H1 (cell line): ENCODE results near the gene RAB1B. TPM values are rescaled to one million over a fixed set of nuclear protein-coding genes. Genes with fewer than 3 reads are reported as not detected.

Experiments used
- CTCF ChIA-PET: fragments of 300-600 bp; sonication (Branson Sonifier 250); formaldehyde crosslinking; loops from one replicate; lab custom pipeline; 2021; ENCODE audit not compliant: partially characterized antibody; lab: Charles Lee
- POLR2A ChIA-PET: fragments of 300-600 bp; sonication (Branson Sonifier 250); formaldehyde crosslinking; loops from one replicate; lab custom pipeline; 2021; ENCODE audit warnings: inconsistent platforms; ENCODE audit not compliant: partially characterized antibody; lab: Charles Lee
- DNase-seq, 2 experiments: peaks; one replicate each; pipeline versions ENCODE4 v3.0.0 to v3.0.0-alpha.2; 2010 to 2022; ENCODE audit warnings: low spot score in 2 of 2, low read depth in 1 of 2, mixed read lengths in 1 of 2
- FAIRE-seq: peaks from 2 replicates; lab custom pipeline; 2011; peaks lifted over from hg19 to GRCh38; lab: Jason Lieb, UNC
- H2AFZ ChIP-seq: 2 replicates; pipeline ENCODE4 v1.8.1; 2012; ENCODE audit warnings: low read length, inconsistent platforms
- H2AK5ac ChIP-seq: 2 replicates; pipeline ENCODE4 v1.6.1; 2013; ENCODE audit warnings: low read depth, low read length
- H2BK120ac ChIP-seq: replicated peaks from 2 replicates; pipeline ENCODE3; 2013; ENCODE audit warnings: low read depth, low read length, inconsistent platforms
- H2BK12ac ChIP-seq: 2 replicates; pipeline ENCODE4 v1.6.1; 2013; ENCODE audit warnings: low read depth, low read length
- H2BK15ac ChIP-seq: 2 replicates; pipeline ENCODE4 v1.6.1; 2013; ENCODE audit warnings: low read length
- H2BK20ac ChIP-seq: 2 replicates; pipeline ENCODE4 v1.6.1; 2013; ENCODE audit warnings: low read length
- H2BK5ac ChIP-seq: 2 replicates; pipeline ENCODE4 v1.6.1; 2013; ENCODE audit warnings: low read depth, low read length
- H3K14ac ChIP-seq: 2 replicates; pipeline ENCODE4 v1.6.1; 2013; ENCODE audit warnings: inconsistent platforms; ENCODE audit not compliant: insufficient read length
- H3K18ac ChIP-seq: 2 replicates; pipeline ENCODE4 v1.6.1; 2013; ENCODE audit warnings: low read length; ENCODE audit errors: extremely low read depth
- H3K23ac ChIP-seq: 2 replicates; pipeline ENCODE4 v1.6.1; 2013; ENCODE audit warnings: inconsistent platforms; ENCODE audit not compliant: insufficient read length
- H3K23me2 ChIP-seq: 2 replicates; pipeline ENCODE4 v1.6.1; 2013; ENCODE audit warnings: low read depth, low read length
- H3K27ac ChIP-seq: 2 replicates; pipeline ENCODE4 v1.6.1; 2011; ENCODE audit warnings: low read depth, low read length, inconsistent platforms
- H3K27me3 ChIP-seq, 4 experiments: replicated peaks in 1 of 4; 1 replicate in 1 of 4; 2 replicates in 3 of 4; pipeline versions ENCODE4 v1.6.1 to v1.8.1; 2011 to 2013; ENCODE audit warnings: low read length in 3 of 4, mild to moderate bottlenecking in 3 of 4, inconsistent platforms in 2 of 4, mixed read lengths in 2 of 4, moderate library complexity in 1 of 4; ENCODE audit not compliant: control insufficient read depth in 3 of 4, insufficient read depth in 3 of 4; ENCODE audit errors: extremely low read depth in 1 of 4
- H3K36me3 ChIP-seq, 4 experiments: 2 replicates each; pipeline versions ENCODE4 v1.6.1 to v1.8.1; 2011 to 2013; ENCODE audit warnings: mild to moderate bottlenecking in 4 of 4, low read length in 3 of 4, moderate library complexity in 2 of 4, control low read depth in 1 of 4, inconsistent platforms in 1 of 4; ENCODE audit not compliant: insufficient read depth in 4 of 4, control insufficient read depth in 2 of 4
- H3K4ac ChIP-seq: replicated peaks from 2 replicates; pipeline ENCODE3; 2013; ENCODE audit warnings: low read length, low read depth, mixed read lengths, inconsistent platforms; ENCODE audit not compliant: insufficient read length
- H3K4me1 ChIP-seq, 4 experiments: replicated peaks in 1 of 4; 1 replicate in 1 of 4; 2 replicates in 3 of 4; pipeline versions ENCODE4 v1.6.1 to v1.8.1; 2011 to 2013; ENCODE audit warnings: low read length in 3 of 4, inconsistent platforms in 2 of 4, mixed read lengths in 1 of 4; ENCODE audit not compliant: insufficient read depth in 4 of 4, control insufficient read depth in 3 of 4
- H3K4me2 ChIP-seq, 2 experiments: 2 replicates each; pipeline versions ENCODE4 v1.6.1 to v1.8.1; 2011 to 2013; ENCODE audit warnings: low read depth in 2 of 2, low read length in 2 of 2, control low read depth in 1 of 2, inconsistent platforms in 1 of 2, mild to moderate bottlenecking in 1 of 2; ENCODE audit not compliant: insufficient read depth in 1 of 2
- H3K4me3 ChIP-seq, 4 experiments: fragments of 200-600, 300-600 bp in 1 of 4; sonication (generic), shearing (Covaris generic), sonication (Bioruptor Twin) in 1 of 4; 2 replicates each; pipeline versions ENCODE4 v1.5.1 to v1.8.1; 2011 to 2016; ENCODE audit warnings: low read length in 4 of 4, low read depth in 3 of 4, control low read depth in 2 of 4, inconsistent platforms in 2 of 4, mild to moderate bottlenecking in 2 of 4, mixed read lengths in 1 of 4, moderate library complexity in 1 of 4; ENCODE audit not compliant: insufficient read depth in 2 of 4; ENCODE audit errors: extremely low read depth in 1 of 4
- H3K56ac ChIP-seq: replicated peaks from 2 replicates; pipeline ENCODE3; 2013; ENCODE audit warnings: low read depth, mild to moderate bottlenecking, mixed read lengths, low read length, inconsistent platforms; ENCODE audit not compliant: insufficient read length
- H3K79me1 ChIP-seq: 2 replicates; pipeline ENCODE4 v1.6.1; 2013; ENCODE audit warnings: low read depth, low read length, control low read depth
- H3K79me2 ChIP-seq, 2 experiments: 2 replicates each; pipeline versions ENCODE4 v1.6.1 to v1.8.1; 2012 to 2013; ENCODE audit warnings: low read length in 2 of 2, mild to moderate bottlenecking in 2 of 2, inconsistent platforms in 1 of 2; ENCODE audit not compliant: insufficient read depth in 2 of 2, control insufficient read depth in 1 of 2
- H3K9ac ChIP-seq, 4 experiments: replicated peaks in 1 of 4; 1 replicate in 1 of 4; 2 replicates in 3 of 4; pipeline versions ENCODE4 v1.6.1 to v1.8.1; 2011 to 2013; ENCODE audit warnings: low read depth in 3 of 4, low read length in 3 of 4, control low read depth in 2 of 4, mild to moderate bottlenecking in 2 of 4, moderate library complexity in 2 of 4, inconsistent platforms in 1 of 4; ENCODE audit errors: extremely low read depth in 1 of 4
- H3K9me3 ChIP-seq, 2 experiments: 2 replicates each; pipeline versions ENCODE4 v1.6.1 to v1.8.1; 2012 to 2013; ENCODE audit warnings: mild to moderate bottlenecking in 2 of 2, moderate library complexity in 2 of 2, control low read depth in 1 of 2, inconsistent platforms in 1 of 2, low read depth in 1 of 2, low read length in 1 of 2, mixed read lengths in 1 of 2; ENCODE audit not compliant: insufficient read depth in 2 of 2
- H4K20me1 ChIP-seq, 2 experiments: replicated peaks in 1 of 2; 2 replicates each; pipeline versions ENCODE3 to v1.8.1; 2011 to 2013; ENCODE audit warnings: inconsistent platforms in 2 of 2, low read length in 2 of 2, mild to moderate bottlenecking in 1 of 2; ENCODE audit not compliant: insufficient read depth in 2 of 2, control insufficient read depth in 1 of 2
- H4K5ac ChIP-seq: 2 replicates; pipeline ENCODE4 v1.6.1; 2013; ENCODE audit warnings: low read length, low read depth, mixed read lengths, inconsistent platforms; ENCODE audit not compliant: insufficient read length
- H4K8ac ChIP-seq: 2 replicates; pipeline ENCODE4 v1.8.0; 2013; ENCODE audit warnings: mild to moderate bottlenecking, moderate library complexity, low read length, inconsistent platforms; ENCODE audit not compliant: insufficient read depth; ENCODE audit errors: extremely low read depth
- H4K91ac ChIP-seq: replicated peaks from 2 replicates; pipeline ENCODE3; 2013; ENCODE audit warnings: low read length, mixed read lengths, inconsistent platforms; ENCODE audit not compliant: insufficient read length
- WGBS, 2 experiments: shearing (Covaris generic) in 1 of 2; methylation state at CpG; one replicate each; pipeline versions ENCODE4 v1.1.6 to v1.1.7; 2013 to 2015; ENCODE audit warnings: low lambda C conversion rate in 2 of 2, mixed read lengths in 2 of 2, inconsistent platforms in 1 of 2, low coverage in 1 of 2, missing lambda C conversion rate in 1 of 2; ENCODE audit not compliant: insufficient replicate concordance in 2 of 2, insufficient coverage in 1 of 2, insufficient read length in 1 of 2; ENCODE audit errors: extremely low coverage in 1 of 2, missing lambda C conversion rate in 1 of 2; 5-methylcytosine and 5-hydroxymethylcytosine counted together
- polyA plus RNA-seq, 7 experiments: library from polyadenylated mRNA; depleted of rRNA in 3 of 7; stranded (reverse) in 5 of 7; unstranded in 2 of 7; fragments of >200 nt in 5 of 7; fragments of 200-250 nt in 2 of 7; gene quantifications; 1 replicate in 5 of 7; 2 replicates in 1 of 7; 4 replicates in 1 of 7; pipeline versions ENCODE4 v1.2.1 to v1.2.3, GENCODE V29; 2011 to 2013; ENCODE audit warnings: missing spikeins in 2 of 7, mixed read lengths in 2 of 7
- total RNA-seq: library from RNA; stranded (reverse); fragmentation: NEBNext Ultra II Directional; extraction: Animal tissue kit (Norgen Biotek cat#: 25700); gene quantifications from 2 replicates; pipeline ENCODE4 v1.2.1, GENCODE V29; 2021
- TF ChIP-seq, protein P1 (sequence below): IDR thresholded peaks from 2 replicates; pipeline ENCODE4 v1.6.1; 2011; ENCODE audit warnings: low read length, improper control_type of control experiment

The RAB1B gene
- total and polyA plus RNA-seq, 2 of the 8 experiments (the other 6 are each of a cell fraction or from before 2014, with no cell fraction given) = 100 to 217 TPM

DNA sequence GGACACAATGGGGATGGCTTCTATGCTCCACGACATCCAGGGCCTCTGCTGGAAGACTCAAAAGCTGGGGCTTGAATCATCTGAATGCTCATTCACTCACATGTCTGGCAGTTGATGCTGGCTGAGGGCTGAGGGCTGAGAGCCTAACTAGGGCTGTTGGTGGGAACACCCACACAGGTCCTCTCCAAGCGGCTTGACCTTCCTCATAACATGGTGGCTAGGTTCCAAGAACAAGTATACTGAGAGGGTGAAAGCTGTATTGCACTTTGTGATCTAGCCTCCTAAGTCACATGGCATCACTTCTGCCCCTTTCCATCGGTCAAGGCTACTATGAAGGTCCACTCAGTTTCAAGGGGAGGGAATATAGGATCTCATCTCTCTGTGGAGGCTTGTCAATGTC lies 30.7 kb downstream of the RAB1B start:
- Histone ChIP-seq H3K79me2 (no peaks in the 10 kb centered on the region), H2BK20ac (no peak overlapping the region), H3K23me2 (no peaks in the 10 kb centered on the region), H3K18ac (no peak overlapping the region), H2BK120ac (no peak overlapping the region), H4K20me1 (peaks cover 0 to 1% of the 10 kb centered on the region in 2 experiments)
- WGBS, 2 experiments = 87% methylated on average over 3 of the region's 3 CpGs; no CpG with 5 or more reads in 1 of the 2 experiments
- ChIA-PET POLR2A (interaction anchor here (0.6 to 2.3 kb wide), 5 partner anchors 10 to 182 kb away, joined by 3 to 8 read pairs (median 5); partner anchors contain the start of gene YIF1A), CTCF (interaction anchor here (1.5 to 6.6 kb wide), 4 partner anchors 12 to 45 kb away, joined by 3 to 75 read pairs (median 22); partner anchors contain the start of gene CD248)
- FAIRE-seq = no peak
- TF ChIP-seq, protein P1, sequence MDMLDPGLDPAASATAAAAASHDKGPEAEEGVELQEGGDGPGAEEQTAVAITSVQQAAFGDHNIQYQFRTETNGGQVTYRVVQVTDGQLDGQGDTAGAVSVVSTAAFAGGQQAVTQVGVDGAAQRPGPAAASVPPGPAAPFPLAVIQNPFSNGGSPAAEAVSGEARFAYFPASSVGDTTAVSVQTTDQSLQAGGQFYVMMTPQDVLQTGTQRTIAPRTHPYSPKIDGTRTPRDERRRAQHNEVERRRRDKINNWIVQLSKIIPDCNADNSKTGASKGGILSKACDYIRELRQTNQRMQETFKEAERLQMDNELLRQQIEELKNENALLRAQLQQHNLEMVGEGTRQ = no peak
- TF ChIP-seq, all 59 proteins: peak for 0
- Histone ChIP-seq H3K23ac (no peak overlapping the region), H2AK5ac (no peak overlapping the region; the same call in 1 of the 2 replicates), H4K5ac (no peak overlapping the region), H3K4ac (no peak overlapping the region), H2BK5ac (no peak overlapping the region), H3K27ac (no peak overlapping the region), H2AFZ (no peak overlapping the region), H2BK15ac (no peak overlapping the region), H3K79me1 (no peaks in the 10 kb centered on the region), H3K56ac (no peak overlapping the region), H3K27me3 (peaks cover 0 to 3% (median 0%) of the 10 kb centered on the region in 4 experiments; a peak in 1 of 7 replicates), H3K4me1 (peaks cover 4 to 13% (median 6%) of the 10 kb centered on the region in 4 experiments; a peak in 6 of 7 replicates), H3K4me2 (no peak overlapping the region), H4K8ac (no peak overlapping the region), H2BK12ac (no peak overlapping the region), H4K91ac (no peak overlapping the region), H3K9ac (no peak overlapping the region), H3K36me3 (no peaks in the 10 kb centered on the region), H3K9me3 (no peaks in the 10 kb centered on the region), H3K14ac (no peak overlapping the region), H3K4me3 (no peak overlapping the region)
- no peak for DNase-seq
